SK-N-SH (cell line): Measurements from ENCODE around the gene PXMP2.

Experiments
- CHD2 ChIP-seq: fragments of 150-350 bp; IDR thresholded peaks from 2 replicates; pipeline ENCODE4 v1.6.1; 2018; ENCODE audit warnings: low read length; ENCODE audit not compliant: partially characterized antibody
- CTCF ChIP-seq: fragments of 200-600 bp; sonication (generic); IDR thresholded peaks from 2 replicates; pipeline ENCODE4 v1.6.1; 2017; ENCODE audit warnings: antibody characterized with exemption, mild to moderate bottlenecking, moderate library complexity
- EP300 ChIP-seq, 2 experiments: IDR thresholded peaks; 2 replicates each; pipeline versions ENCODE4 v1.4.0 to v1.6.1; 2012; ENCODE audit warnings: borderline replicate concordance in 1 of 2, low read depth in 1 of 2, low read length in 1 of 2
- EZH2phosphoT487 ChIP-seq: fragments of 200-600 bp; sonication (generic); IDR thresholded peaks from 2 replicates; pipeline ENCODE4 v1.6.1; 2017; ENCODE audit warnings: low read depth, mixed run types, mild to moderate bottlenecking, antibody characterized with exemption, moderate library complexity, borderline replicate concordance
- FOSL2 ChIP-seq: IDR thresholded peaks from 2 replicates; pipeline ENCODE4 v1.4.0; 2012; ENCODE audit warnings: low read depth, mild to moderate bottlenecking, moderate library complexity, borderline replicate concordance
- GABPA ChIP-seq: IDR thresholded peaks from 2 replicates; pipeline ENCODE4 v1.4.0; 2012; ENCODE audit warnings: low read depth, mild to moderate bottlenecking
- NRF1 ChIP-seq: IDR thresholded peaks from 2 replicates; pipeline ENCODE4 v1.6.1; 2012; ENCODE audit warnings: low read depth, mild to moderate bottlenecking, low read length
- POLR2AphosphoS5 ChIP-seq: IDR thresholded peaks from 2 replicates; pipeline ENCODE4 v1.6.1; 2012; ENCODE audit warnings: low read depth, low read length
- RCOR1 ChIP-seq: fragments of 150-350 bp; IDR thresholded peaks from 2 replicates; pipeline ENCODE4 v1.6.1; 2017; ENCODE audit warnings: antibody characterized with exemption, low read length
- SIN3A ChIP-seq: IDR thresholded peaks from 2 replicates; pipeline ENCODE4 v1.6.1; 2012; ENCODE audit warnings: low read depth, mild to moderate bottlenecking, low read length, moderate library complexity, borderline replicate concordance
- TAF1 ChIP-seq: IDR thresholded peaks from 2 replicates; pipeline ENCODE4 v1.6.1; 2012; ENCODE audit warnings: low read depth, mild to moderate bottlenecking, low read length, moderate library complexity, borderline replicate concordance
- TEAD4 ChIP-seq: IDR thresholded peaks from 2 replicates; pipeline ENCODE4 v1.4.0; 2012; ENCODE audit warnings: mild to moderate bottlenecking, borderline replicate concordance; ENCODE audit not compliant: insufficient read depth
- ZBTB33 ChIP-seq: IDR thresholded peaks from 2 replicates; pipeline ENCODE4 v1.4.0; 2012; ENCODE audit warnings: low read depth, borderline replicate concordance

- TF ChIP-seq CTCF = no peak
- no peak for TF ChIP-seq FOSL2
- no peak for TF ChIP-seq EZH2phosphoT487
- no peak for TF ChIP-seq SIN3A
- no peak for TF ChIP-seq ZBTB33
- TF ChIP-seq CHD2 = no peak
- TF ChIP-seq TAF1 = no peak
- no peak for TF ChIP-seq NRF1
- no peak for TF ChIP-seq POLR2AphosphoS5
- no peak for TF ChIP-seq GABPA
- no peak for TF ChIP-seq EP300 (IDR thresholded peaks at IDR 0.05; ENCODE audit: borderline replicate concordance in 1 of 2, low read depth in 1 of 2, low read length in 1 of 2)
- no peak for TF ChIP-seq RCOR1
- TF ChIP-seq TEAD4 = no peak
These were observed 30.2 kb upstream of the PXMP2 start for GRCh38 chr12:132657004-132657727.
